ENCODE data around the gene PDXK. TPM values are rescaled to one million over a fixed set of nuclear protein-coding genes. Genes with fewer than 3 reads are reported as not detected.
A peak's percentile ranks its signal among the peaks of the same experiment; 100 is the strongest.

The PDXK gene
- total RNA-seq, 4 donors from 2014 or later: 15.9 to 89.8 (median 49.8) TPM

DNA sequence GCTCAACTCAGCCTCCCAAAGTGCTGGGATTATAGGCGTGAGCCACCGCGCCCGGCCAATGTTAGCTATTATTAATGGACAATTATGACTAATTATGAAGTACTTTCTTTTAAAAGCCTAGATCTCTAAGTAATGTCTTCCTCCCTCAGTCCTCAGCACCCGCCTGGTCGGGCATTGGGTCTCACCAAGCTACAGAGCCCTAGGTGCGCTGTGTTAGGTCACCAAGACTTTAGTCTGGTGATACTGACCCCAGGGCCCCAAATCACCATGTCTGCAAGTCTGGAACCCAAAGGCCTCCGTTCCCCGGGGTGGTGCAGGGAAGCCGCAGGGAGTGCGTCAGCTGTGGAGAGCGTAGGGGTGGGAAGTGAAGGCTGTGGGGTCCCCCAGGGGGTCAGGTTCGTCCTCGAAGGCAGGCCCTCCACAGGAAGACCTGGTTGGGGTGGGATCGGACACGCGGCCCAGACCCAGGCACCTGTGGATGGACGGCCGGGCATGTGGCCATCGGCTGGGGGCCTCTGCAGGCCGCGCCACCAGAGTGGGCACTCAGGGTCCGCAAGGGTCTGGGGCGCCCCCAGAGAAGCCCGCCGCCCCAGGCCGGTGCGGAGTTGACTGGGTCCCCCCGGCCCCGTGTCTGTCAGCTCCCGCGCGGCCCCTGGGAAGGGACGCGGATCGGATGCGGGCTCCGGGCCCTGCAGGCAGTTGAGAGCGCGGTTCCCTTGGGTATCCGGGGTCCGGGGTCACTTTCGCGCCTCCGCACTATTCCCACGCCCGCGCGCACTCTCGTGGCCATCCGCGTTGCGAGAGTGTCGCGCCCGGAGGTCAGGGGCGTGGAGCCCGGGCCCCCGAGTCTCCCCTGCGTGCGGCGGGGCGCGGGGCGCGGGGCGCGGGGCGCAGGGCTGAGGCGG, 710 bp upstream of the PDXK start:
- Histone ChIP-seq H3K27me3 (no peaks in the 10 kb centered on the region), H3K36me3 (no peaks in the 10 kb centered on the region), H3K9me3 (no peaks in the 10 kb centered on the region), H3K4me3 (peak overlapping the region; percentile 68 to 78), H3K27ac (peak overlapping the region; percentile 61 to 77), H3K4me1 (peaks cover 3 to 14% of the 10 kb centered on the region in 2 donors)
- TF ChIP-seq, protein P1, sequence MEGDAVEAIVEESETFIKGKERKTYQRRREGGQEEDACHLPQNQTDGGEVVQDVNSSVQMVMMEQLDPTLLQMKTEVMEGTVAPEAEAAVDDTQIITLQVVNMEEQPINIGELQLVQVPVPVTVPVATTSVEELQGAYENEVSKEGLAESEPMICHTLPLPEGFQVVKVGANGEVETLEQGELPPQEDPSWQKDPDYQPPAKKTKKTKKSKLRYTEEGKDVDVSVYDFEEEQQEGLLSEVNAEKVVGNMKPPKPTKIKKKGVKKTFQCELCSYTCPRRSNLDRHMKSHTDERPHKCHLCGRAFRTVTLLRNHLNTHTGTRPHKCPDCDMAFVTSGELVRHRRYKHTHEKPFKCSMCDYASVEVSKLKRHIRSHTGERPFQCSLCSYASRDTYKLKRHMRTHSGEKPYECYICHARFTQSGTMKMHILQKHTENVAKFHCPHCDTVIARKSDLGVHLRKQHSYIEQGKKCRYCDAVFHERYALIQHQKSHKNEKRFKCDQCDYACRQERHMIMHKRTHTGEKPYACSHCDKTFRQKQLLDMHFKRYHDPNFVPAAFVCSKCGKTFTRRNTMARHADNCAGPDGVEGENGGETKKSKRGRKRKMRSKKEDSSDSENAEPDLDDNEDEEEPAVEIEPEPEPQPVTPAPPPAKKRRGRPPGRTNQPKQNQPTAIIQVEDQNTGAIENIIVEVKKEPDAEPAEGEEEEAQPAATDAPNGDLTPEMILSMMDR (IDR thresholded peaks at IDR 0.05): no peak
- no peak for TF ChIP-seq POLR2A (IDR thresholded peaks at IDR 0.05)
- peak in 1 of 2 donors; percentile 25 for DNase-seq
- intact Hi-C loops (cut with DNase I; ENCODE audit: low total_unique reads): loop anchor here (10.0 kb wide), 1 partner anchor 57 kb away; the partner anchor contains the start of gene CSTB

DNA sequence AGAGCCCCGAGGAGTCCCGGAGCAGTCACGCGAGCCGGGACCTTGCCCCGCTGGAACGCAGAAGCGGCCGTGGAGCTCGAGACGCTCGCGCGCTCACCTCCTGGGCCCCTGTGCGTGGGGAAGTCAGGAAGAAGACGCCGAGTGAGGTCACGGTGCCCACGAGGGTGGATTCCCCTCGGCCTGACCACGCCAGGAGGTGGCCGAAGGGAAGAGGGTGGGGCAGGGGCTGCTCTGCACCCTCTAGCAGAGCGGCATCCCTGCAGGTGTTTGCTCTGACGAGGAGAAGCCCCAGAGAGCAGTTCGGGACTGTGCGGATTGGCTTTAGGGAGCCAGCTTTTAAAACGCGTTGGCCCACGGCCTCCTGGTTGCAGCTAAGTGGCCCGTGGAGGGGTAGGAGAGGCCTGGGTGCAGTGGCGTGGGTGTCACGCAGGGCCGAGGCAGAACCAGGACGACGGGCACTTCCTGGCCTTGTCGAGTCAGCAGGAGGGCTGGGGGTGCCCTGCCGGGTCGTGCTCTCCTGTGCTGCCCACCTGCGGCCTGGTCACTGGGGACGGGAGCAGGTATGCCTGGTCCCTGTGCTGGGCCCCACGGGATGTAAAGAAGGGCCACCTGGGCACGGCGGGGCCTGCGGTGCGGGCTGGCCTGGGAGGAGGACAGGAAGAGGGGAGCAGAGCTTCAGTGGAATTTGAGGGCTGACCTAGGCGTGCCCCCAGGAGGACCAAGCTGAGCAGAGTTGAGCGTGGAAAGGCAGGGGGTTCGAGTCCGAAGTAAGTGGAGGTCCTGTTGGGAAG, 1.0 kb downstream of the PDXK start:
- peak overlapping the region; percentile 61 to 77 for H3K27ac ChIP-seq
- H3K9me3 ChIP-seq: no peaks in the 10 kb centered on the region
- no peaks in the 10 kb centered on the region for H3K27me3 ChIP-seq
- TF ChIP-seq, protein P1 (IDR thresholded peaks at IDR 0.05): no peak
- TF ChIP-seq POLR2A (IDR thresholded peaks at IDR 0.05): no peak
- intact Hi-C loops (cut with DNase I; ENCODE audit: low total_unique reads): loop anchor here (10.0 kb wide), 1 partner anchor 55 kb away; the partner anchor contains the start of gene CSTB
- peak overlapping the region; percentile 68 to 78 for H3K4me3 ChIP-seq
- H3K36me3 ChIP-seq: no peaks in the 10 kb centered on the region
- H3K4me1 ChIP-seq: peaks cover 3 to 14% of the 10 kb centered on the region in 2 donors
- peak in 1 of 2 donors; percentile 25 for DNase-seq

DNA sequence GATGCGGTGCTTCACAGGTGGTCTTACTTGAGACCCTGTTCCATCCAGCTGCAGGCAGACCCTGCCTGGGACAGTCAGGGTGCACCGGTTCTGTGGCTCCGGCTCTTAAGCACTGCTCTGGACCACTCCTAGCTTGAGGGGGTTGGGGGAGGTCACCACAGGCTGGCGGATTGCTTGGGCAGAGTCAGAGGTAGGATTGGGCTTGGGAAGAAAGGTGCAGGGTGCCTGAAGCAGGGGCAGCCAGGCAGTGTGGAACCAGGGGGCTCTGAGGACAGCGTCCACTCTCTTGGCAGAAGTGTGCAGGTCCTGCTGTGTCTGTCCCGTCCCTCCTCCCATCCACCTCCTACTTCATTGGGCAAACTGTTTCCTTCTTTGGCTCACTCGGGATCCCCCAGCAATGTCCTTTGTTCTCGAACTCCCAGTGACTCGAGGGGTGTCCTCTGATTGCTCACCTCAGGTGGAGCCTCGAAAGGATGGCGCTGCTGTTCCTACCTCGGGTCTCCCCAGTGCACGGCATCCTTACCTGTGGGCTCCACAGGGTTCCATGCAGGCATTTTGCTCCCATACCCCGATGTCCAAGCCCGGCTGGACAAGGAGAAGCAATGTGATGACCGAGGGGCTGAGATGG, 1.7 kb downstream of the PDXK start:
- TF ChIP-seq, protein P1 (IDR thresholded peaks at IDR 0.05): no peak
- no peak for TF ChIP-seq POLR2A (IDR thresholded peaks at IDR 0.05)
- Histone ChIP-seq H3K36me3 (no peaks in the 10 kb centered on the region), H3K9me3 (no peaks in the 10 kb centered on the region), H3K27me3 (no peaks in the 10 kb centered on the region), H3K4me3 (peak overlapping the region; percentile 68 to 78), H3K27ac (peak overlapping the region in 1 of 2 donors; percentile 61), H3K4me1 (peaks cover 3 to 14% of the 10 kb centered on the region in 2 donors)
- no peak for DNase-seq
- intact Hi-C loops (cut with DNase I; ENCODE audit: low total_unique reads): no loop called here

DNA sequence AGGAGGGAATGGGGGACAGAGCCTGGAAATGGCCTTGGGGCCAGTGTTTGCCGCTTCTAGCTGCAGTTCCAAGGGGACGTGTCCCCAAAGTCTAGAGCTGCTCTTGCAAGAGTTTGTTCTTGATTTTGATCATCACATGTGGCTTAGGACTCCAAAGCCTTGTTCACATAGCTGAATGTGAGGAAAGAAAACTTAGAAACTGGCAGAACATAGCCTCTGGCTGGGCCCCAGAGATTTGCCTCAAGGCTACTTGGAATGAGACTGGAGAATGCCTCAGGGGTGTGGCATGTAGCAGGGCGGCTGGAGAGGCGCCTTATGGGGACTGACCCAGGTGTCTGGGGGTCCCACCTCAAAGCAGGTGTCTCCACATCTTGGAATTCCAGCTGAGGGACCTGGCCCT, 2.3 kb downstream of the PDXK start:
- intact Hi-C loops (cut with DNase I; ENCODE audit: low total_unique reads): no loop called here
- TF ChIP-seq POLR2A (IDR thresholded peaks at IDR 0.05): no peak
- TF ChIP-seq, protein P1 (IDR thresholded peaks at IDR 0.05): no peak
- no peak for DNase-seq
- Histone ChIP-seq H3K27me3 (no peaks in the 10 kb centered on the region), H3K4me1 (peaks cover 3 to 15% of the 10 kb centered on the region in 2 donors), H3K27ac (no peak overlapping the region), H3K36me3 (no peaks in the 10 kb centered on the region), H3K9me3 (no peaks in the 10 kb centered on the region), H3K4me3 (no peak overlapping the region)

Data from uterus (tissue), 4 donors.